GM19043 (cell line): ENCODE measurements around the gene FAM78B.

Source experiments
- ATAC-seq: cut with Tn5 transposase; IDR thresholded peaks from one replicate; pipeline ENCODE4 v1.9.1; 2021; ENCODE audit warnings: low read depth; ENCODE audit not compliant: unreplicated experiment

FAM78B gene

GRCh38 chr1:166026143-166026542 lies 140.7 kb downstream of the FAM78B start:
- no peak for ATAC-seq

DNA sequence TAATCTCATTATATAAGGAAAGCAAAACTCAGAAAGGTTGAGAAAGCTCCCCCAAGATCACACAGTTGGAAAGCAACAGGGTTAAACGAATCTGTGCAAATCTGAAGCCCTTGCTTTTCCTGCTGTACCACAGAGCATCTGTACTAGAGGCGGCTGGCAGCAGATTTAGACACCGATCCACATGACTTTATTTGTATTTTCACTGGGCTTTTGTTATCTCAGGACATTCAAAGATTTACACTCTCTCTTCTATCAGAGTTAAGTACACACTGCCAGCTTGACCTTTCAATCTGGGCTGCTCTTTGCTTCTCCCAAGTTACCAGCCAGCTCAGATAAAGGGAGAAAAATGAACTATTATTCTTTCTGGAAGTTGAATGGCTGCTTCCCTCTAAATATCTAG lies 146.6 kb downstream of the FAM78B start:
- ATAC-seq: no peak
